Putamen (tissue), 1 donor: ENCODE measurements around the gene VPS13D.
A peak's percentile ranks its signal among the peaks of the same experiment; 100 is the strongest.

Experiments
- DNase-seq: peaks from one replicate; pipeline ENCODE4 v3.0.0-alpha.2; 2016; ENCODE audit warnings: low spot score

Gene VPS13D, protein sequence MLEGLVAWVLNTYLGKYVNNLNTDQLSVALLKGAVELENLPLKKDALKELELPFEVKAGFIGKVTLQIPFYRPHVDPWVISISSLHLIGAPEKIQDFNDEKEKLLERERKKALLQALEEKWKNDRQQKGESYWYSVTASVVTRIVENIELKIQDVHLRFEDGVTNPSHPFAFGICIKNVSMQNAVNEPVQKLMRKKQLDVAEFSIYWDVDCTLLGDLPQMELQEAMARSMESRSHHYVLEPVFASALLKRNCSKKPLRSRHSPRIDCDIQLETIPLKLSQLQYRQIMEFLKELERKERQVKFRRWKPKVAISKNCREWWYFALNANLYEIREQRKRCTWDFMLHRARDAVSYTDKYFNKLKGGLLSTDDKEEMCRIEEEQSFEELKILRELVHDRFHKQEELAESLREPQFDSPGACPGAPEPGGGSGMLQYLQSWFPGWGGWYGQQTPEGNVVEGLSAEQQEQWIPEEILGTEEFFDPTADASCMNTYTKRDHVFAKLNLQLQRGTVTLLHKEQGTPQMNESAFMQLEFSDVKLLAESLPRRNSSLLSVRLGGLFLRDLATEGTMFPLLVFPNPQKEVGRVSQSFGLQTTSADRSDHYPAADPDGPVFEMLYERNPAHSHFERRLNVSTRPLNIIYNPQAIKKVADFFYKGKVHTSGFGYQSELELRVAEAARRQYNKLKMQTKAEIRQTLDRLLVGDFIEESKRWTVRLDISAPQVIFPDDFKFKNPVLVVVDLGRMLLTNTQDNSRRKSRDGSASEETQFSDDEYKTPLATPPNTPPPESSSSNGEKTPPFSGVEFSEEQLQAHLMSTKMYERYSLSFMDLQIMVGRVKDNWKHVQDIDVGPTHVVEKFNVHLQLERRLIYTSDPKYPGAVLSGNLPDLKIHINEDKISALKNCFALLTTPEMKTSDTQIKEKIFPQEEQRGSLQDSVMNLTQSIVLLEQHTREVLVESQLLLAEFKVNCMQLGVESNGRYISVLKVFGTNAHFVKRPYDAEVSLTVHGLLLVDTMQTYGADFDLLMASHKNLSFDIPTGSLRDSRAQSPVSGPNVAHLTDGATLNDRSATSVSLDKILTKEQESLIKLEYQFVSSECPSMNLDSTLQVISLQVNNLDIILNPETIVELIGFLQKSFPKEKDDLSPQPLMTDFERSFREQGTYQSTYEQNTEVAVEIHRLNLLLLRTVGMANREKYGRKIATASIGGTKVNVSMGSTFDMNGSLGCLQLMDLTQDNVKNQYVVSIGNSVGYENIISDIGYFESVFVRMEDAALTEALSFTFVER (N-terminal part only)

DNA sequence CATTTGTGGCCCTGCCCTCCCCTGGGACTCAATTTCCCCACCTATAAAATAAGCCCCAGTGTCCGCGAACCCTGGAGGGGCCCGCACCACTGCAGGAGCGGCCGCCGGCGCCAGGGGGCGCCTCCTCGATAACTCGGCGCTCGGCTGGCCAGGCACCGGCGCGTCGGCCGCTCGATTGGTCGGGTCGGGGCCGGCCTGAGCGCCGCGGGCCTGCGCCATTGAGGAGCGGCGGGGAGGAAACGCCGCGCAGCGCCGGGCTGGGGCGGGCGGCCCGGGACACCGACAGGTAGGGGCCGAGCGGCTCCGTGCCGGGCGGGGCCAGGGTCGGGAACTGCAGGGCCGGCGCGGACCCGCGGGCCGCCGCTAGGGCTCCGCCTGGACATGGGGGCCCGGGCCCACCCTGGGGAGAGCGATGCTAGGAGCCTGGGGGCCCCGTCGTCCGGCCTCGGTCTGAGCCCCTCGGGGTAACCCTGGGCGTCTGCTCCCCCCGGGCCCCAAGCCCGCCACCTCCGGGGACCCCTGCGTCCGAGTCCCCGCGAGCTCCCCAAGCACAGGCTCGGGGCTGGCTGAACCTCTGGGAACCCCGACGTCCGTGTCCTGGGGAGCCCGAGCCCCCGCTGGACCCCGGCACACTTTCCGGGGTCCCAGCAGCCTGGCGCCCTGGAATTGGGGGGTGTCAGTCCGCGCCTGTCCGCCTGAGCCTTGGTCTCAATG lies at the start of gene VPS13D:
Gene VPS13D (plus strand): TSS at position 196 of the 714 bp plus-strand sequence. CDS start 4,237 bp downstream, outside the sequence.
- DNase-seq: peak; percentile 74

GRCh38 chr1:12180315-12180714 lies 49.5 kb upstream of the VPS13D start:
- peak; percentile 47 for DNase-seq

DNA sequence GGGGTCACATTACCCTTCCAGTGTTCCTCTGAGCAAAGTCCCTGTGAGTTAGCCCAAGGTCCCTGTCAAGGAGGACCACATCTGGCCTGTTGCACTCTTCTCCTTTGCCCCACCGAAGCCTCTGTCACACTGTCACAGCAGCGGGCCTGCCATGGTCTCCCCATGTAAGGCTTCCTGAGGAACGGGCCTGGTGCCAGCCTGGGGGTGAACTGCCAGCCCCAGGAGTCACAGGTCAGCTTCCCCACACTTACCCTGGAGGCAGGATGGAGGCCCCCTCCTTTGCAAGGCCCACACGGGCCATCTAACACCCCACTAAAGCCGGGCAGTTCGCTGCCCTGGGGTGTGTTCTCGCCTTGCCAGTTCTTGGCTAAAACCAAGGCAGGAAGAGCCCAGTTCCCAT lies 48.9 kb upstream of the VPS13D start:
- DNase-seq: no peak

GRCh38 chr1:12181568-12181967 lies 48.3 kb upstream of the VPS13D start:
- no peak for DNase-seq

DNA sequence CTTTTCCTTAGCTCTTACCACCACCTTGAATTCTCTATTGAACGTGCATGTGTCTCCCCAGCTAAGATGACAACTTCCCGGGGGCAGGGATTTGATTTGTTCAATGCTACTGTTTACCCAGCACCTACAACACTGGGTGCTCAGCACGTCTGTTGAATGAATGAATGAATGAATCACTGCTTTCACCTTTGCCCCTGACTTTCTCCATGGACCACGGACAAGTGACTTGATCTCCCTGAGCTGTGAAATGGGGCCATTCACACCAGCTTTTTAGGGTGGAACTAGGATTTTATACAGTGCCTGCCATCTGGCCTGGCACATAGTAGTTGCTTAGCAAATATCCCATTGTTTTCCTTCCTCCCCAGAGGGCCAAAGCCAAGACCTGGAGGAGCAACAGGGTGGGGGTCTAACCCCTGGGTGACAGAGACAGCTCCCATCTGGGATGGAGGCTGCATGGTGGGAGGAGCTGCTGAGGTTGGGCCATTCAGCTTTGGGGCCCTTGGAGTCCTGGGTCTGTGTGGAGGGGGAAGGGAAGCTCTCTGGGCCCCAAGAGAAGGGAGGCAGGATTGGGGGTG lies 47.3 kb upstream of the VPS13D start:
- DNase-seq: no peak

DNA sequence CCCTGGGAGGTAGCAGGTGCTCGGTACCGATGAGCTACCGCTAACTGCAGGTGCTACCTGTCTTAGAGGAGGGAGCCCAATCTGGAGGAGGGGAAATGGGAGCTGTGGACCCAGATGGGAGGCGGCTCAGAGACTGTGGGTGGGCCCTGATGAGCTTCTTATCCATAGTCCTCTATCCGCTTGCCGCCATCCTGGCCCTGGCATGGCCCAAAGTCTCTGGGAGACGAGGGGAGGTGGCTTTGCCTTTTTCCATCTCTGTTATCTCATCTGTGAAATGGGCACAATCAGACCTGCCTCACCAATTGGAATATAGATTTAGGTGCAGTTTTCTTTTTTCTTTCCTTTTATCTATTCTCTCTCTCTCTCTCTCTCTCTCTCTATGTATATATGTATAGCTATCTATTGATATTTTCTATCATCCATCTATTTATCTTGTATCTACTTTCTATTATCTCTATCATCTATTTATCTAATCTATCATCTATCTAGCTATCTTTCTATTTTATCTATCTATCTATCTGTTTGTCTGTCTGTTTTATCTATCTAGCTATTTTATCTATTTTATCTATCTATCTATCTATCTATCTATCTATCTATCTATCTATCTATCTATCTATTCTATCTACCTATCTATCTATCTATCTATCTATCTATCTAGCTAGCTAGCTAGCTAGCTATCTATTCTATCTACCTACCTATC lies 46.6 kb upstream of the VPS13D start:
- no peak for DNase-seq

GRCh38 chr1:12184008-12184681 lies 45.7 kb upstream of the VPS13D start:
- DNase-seq: peak; percentile 64

DNA sequence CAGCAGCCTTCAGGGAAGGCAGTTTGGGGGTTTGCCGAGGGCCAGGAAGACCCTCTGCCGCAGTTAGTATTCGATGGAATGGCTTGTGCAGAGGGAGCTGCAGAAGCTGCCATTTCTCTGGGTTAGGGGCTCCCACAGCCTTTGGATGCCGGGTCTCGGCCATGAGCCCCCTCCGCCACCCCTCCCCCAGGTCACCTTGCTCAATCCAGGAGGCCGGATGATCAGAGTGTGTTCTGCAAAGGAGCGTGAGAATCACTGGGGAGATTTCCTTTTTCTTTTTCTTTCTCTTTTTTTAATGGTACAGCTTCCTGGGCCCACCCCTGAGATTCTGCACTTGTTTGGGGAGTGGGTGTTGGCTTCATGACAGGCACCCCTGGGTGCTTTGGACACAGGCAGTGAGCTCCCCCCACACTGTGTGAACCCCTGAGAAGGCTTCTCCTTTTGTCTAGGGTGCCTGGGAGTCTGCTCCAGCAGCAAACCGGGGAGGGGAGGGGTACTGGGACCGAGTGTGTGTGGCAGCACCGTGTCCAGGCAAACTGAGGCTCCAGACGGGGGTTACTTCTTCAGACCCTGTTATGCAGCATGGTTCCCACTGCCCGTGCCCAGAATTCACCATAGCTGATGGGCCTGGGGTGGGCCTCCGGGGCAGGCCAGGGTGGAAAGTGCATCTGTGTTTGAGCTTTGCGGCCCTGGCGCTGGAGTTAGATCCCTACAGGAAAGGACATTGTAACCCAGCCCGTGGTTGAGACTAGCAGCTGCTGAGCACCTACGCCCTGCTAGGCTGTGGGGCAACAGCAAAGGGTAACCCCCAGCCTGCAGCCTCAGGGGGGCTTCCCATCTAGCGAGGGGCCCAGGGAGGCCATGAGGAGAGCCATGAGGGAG lies 44.6 kb upstream of the VPS13D start:
- no peak for DNase-seq

- no peak for DNase-seq
Measured at GRCh38 chr1:12185918-12186678, 43.7 kb upstream of the VPS13D start.

- no peak for DNase-seq
Measured at GRCh38 chr1:12186679-12186985, 43.2 kb upstream of the VPS13D start.

DNA sequence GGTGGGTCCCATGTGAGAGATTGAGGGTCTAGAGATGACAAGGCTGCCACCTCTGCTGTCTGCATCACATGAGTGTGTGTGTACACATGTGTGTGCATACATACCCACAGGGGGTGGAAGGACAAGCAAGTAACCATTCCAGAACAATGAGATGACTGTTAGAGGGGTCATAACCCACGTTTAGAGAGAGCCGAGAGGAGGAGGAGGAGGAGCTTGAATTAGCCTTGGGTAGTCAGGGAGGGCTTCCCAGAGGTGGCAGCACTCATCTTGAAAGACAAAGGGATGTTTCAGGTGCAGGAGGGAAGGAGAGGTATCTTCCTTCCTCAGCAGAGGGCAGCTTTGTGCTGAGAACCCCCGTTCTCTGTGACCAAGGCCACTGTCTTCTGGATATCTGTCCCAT lies 41.7 kb upstream of the VPS13D start:
- DNase-seq: no peak

DNA sequence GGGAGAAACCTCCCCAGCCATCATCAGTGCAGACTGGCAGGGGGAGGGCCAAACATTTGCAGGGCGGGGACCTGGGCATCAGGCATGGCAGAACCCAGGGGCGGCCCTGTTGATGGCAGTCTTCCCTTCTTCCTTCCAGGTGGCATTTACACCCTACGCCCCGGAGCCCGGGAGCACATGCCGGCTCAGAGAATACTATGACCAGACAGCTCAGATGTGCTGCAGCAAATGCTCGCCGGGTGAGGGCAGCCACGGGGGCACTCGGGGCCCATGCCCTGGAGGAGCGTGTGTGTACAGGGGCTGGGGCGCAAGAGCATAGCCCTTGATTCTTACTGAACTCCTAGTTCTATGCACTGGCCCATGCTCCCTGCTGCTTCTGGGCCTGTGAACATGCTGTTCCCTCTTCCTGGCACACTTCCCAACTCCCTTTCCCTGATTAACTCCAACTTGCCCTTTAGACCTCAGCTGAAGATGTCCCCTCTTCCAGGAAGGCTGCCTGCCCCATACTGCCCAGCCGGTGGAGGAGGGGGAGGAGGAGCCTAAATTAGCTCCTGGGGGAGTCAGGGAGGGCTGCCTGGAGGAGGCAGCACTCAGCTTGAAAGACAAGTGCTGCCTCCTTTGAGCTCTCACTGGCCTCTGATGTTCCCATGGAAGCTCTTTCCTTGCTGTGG lies 41.0 kb upstream of the VPS13D start:
- no peak for DNase-seq

DNA sequence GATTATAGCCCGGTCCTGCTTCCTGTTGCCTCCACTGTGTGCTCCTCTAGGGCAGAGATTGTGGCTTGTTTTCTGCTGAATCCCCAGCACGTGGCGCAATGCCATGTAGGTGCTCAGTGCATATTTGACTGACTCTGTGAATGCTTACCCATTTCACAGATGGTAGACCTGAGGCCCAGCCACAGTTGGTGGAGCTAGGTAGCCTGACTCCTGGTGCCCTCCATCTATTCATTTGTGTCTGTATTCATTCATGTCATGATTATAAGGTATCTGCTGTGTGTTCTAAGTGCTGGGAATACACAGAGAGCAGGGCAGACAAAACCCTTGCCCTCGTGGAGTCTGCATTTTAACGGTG lies 40.5 kb upstream of the VPS13D start:
- DNase-seq: no peak

DNA sequence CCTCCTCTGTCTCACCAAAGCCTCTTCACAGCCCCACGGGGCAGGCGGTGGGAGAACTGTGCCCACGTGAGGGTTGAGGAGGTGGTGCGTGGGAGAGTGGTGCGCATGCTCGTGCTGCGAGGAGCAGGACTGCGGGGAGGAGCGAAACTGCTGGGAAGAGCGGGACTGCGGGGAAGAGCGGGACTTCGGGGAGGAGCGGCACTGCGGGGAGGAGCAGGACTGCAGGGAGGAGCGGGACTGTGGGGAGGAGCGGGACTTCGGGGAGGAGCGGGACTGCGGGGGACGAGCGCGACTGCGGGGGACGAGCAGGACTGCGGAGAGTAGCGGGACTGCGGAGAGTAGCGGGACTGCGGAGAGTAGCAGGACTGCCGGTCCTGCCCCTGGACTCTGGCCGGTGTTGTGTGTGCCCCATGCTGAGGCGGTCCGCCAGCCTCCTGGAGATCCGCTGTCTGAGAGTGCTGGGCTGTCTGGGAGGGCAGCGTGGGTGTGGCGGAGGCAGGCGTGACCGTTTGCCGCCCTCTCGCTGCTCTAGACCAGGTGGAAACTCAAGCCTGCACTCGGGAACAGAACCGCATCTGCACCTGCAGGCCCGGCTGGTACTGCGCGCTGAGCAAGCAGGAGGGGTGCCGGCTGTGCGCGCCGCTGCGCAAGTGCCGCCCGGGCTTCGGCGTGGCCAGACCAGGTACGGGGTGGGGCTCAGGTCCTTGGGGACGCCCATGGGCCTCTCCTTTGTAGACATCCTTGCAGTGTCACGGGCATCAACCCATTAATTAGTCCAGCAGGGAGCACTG lies 38.4 kb upstream of the VPS13D start:
- peak; percentile 39 for DNase-seq

DNA sequence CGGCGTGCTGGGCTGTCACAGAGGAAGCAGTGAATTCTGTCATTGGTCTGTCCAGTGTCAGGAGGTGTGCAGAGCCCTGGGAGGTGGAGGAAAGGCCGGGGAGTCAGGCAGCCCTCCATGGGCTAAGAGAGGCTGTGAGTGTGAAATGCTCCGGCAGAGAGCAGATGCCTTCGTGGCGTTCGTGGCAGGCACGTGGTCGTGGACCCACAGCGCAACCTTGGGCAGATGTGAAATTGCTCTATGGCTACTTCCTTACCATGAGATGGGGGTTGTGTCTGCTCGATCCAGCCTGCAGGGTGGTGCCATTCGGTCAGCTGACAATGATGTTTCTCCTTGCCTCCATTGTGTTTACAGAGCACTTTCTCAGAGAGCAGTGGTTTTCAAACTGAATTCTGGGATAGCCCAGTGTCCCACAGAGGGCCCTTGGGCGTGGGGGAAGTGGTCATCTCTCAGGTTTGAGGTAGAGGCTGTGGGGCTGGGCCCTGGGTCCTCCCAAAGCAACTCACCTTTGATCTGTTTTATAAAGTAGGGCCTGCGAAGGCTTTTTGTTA lies 35.1 kb upstream of the VPS13D start:
- no peak for DNase-seq

DNA sequence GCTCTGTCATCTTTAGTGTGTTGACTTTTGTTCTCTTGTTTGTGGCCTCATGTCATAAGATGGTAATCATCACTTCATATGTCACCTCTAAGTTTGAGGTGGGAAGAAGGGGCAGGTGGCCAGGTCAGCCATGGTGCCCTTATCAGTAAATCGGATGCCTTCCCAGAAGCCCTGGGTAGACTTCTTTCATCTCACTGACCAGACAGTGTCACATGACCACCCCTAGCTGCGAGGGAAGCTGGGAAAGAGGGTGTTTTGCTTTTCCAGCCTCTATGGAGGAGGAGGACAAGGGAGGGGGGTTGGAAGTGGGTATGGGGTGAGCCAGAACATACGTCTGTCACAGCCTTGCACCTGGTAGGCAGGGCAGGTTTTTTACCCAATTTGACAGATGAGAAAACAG lies 34.4 kb upstream of the VPS13D start:
- DNase-seq: no peak
